ENCODE measurements around the gene CMTM8. TPM values are rescaled to one million over a fixed set of nuclear protein-coding genes. Genes with fewer than 3 reads are reported as not detected.

Gene CMTM8
- total RNA-seq (2022; extraction: Qiagen RNA extraction): 7.0 to 10.5 TPM (median 10.1 TPM) in 5 replicates

GRCh38 chr3:32238453-32239306 lies at the start of gene CMTM8:
Gene CMTM8 (plus strand): TSS chr3:32238680. CDS start chr3:32238973, 293 bp downstream.

GRCh38 chr3:32391643-32392535 lies 153.4 kb downstream of the CMTM8 start, which contains the start of gene CMTM7:
Gene CMTM7 (plus strand): TSS chr3:32391853. CDS start chr3:32391907, 54 bp downstream.

Other genes with a start within 250 kb of the CMTM8 start
- 16.2 to 20.8 TPM (median 18.9 TPM) in 5 replicates for gene GPD1L, start 132.1 kb upstream of the CMTM8 start, total RNA-seq (2022; extraction: Qiagen RNA extraction)
- gene CMTM7, start 153.2 kb downstream of the CMTM8 start, total RNA-seq (2022; extraction: Qiagen RNA extraction): 26.4 to 41.7 TPM (median 35.6 TPM) in 5 replicates